Astrocyte (in vitro differentiated cells and primary cell): Measurements from ENCODE around the gene NPAT.

Source experiments
- CTCF ChIP-seq: IDR thresholded peaks from 2 replicates; pipeline ENCODE4 v1.5.1; 2011; ENCODE audit warnings: low read depth, mild to moderate bottlenecking, inconsistent platforms, low read length, moderate library complexity; ENCODE audit not compliant: insufficient read depth
- EZH2 ChIP-seq: IDR thresholded peaks from 2 replicates; pipeline ENCODE4 v1.6.1; 2012; ENCODE audit warnings: mild to moderate bottlenecking, low read length, inconsistent platforms; ENCODE audit not compliant: insufficient read depth

GRCh38 chr11:108220721-108221336 lies 1.6 kb downstream of the NPAT start:
- TF ChIP-seq CTCF (no peak), EZH2 (no peak)
